Dedifferentiated amniotic fluid mesenchymal stem cell (primary cell): ENCODE measurements around the gene TRPM2.

Source experiments
- DNase-seq: peaks from one replicate; pipeline ENCODE4 v3.0.0-alpha.2; 2016; ENCODE audit errors: extremely low spot score

Gene TRPM2

GRCh38 chr21:44429894-44430293 lies 76.5 kb downstream of the TRPM2 start:
- DNase-seq = no peak

DNA sequence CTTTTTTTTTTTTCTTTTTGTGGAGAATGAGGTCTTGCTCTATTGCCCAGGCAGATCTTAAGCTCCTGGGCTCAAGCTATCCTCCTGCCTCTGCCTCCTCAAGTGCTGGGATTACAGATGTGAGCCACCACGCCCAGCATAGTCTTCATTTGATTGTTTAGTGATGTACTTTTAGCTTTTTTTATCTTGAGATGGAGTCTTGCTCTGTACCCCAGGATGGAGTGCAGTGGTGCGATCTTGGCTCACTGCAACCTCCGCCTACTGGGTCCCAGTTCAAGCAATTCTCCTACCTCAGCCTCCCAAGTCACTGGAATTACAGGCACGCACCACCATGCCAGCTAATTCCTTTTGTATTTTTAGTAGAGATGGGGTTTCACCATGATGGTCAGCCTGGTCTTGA lies 77.9 kb downstream of the TRPM2 start:
- DNase-seq = no peak

DNA sequence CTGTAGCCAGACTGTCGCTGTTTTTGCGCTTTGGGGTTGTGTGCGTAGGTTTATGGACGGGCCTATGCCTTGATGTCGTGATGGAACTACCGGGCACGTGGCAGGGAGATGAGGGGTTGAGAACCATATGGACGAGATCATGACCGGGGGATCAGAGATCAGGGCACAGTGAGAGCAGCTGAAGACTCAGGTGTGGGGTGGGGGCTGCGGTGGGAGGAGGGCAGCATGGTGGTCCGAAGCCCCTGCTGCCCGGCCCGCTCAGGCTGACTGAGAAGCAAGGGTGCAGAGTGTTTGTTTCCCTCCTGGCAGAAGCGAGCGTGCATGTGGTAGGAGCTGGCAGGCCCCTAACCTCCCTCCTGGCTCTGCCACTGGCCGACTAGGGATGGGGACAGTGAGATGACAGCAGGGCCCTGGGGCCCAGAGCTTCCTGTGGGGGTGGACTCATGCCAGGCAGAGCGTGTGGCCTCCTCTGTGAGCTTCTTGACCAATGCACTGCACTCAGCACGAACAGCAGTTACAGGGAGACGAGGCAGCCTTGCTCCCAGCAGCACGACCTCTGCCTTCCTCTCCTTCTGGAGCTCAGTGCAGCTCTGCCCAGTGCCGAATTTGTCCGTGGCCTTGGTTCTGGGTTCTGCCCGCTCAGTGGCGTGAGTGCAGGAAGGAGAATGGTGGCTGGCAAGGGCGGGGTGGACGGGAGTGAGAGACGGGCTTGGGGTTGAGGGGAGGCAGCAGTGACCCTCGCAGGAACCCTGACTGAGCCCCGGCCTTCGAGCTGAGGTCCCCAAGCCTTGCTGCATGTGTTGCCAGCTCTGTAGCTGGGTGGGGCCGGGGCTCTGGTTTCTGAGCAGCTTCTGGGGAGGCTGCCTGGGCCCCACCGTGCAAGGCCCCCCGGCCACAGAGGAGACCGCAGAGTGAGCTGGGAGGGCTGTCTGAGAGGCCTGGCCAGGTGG lies 79.7 kb downstream of the TRPM2 start:
- DNase-seq = no peak

DNA sequence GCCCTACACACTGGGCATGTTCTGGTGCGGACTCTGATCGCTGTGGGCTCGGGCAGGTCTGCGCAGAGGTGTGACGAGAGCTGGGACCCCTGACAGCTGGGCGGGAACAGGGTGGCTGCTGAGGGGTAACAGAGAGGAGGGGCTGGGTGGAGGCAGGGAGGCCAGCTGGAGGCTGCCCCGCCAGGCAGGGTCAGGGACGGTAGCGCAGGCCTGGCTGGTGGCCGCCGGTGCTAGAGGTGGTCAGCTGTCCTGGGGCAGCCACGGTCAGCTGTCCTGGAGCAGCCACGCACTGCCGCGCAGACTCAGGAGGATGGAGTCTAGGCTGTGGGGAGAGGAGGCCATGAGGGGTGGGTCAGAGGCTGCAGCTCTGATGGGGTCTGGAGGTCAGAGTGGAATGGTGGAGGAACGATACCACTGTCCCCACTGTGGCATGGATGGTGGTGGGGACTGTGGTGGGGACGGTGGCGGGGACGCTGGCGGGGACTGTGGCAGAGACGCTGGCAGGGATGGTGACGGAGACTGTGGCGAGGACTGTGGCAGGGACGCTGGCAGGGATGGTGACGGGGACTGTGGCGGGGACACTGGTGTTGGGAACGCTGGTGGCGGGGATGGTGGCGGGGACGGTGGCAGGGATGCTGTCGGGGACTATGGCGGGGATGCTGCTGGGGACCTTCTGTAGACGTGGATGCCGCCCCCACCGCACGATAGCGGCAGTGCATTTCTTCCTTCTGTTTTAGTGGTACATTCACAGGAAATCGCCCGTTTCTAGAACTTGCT lies 80.6 kb downstream of the TRPM2 start:
- DNase-seq = no peak

- DNase-seq = no peak
Measured at GRCh38 chr21:44434568-44434925, 81.1 kb downstream of the TRPM2 start.

DNA sequence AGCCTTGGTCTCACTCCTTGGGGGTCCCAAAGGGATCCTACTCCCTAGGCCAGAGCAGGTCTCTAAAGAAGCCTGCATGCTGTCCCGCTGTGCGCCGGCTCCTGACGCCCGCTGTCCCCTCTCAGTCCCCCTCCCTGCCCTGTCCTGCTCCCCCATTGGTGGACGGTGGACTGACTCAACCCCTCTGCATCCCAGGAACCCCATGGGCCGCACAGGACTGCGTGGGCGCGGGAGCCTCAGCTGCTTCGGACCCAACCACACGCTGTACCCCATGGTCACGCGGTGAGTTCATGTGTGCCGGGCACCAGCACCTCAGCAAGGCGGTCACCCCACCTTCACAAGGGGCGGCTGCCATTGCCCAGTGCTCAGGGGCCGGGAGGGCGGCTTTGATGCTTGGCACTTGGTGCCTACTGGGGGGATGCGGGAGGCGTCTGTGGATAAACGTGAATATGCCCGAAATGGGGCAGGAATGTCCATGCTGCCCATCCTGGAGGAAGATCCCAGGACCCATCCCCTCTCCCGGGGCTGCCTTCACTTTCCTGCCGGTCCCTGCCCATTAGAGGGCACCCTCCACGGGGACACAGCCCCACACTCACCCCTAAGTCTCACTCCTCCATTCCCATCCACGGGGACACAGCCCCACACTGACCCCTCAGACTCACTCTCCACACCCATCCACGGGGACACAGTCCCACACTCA lies 81.7 kb downstream of the TRPM2 start:
- no peak for DNase-seq

- no peak for DNase-seq
Measured at GRCh38 chr21:44436111-44436611, 82.7 kb downstream of the TRPM2 start.

- no peak for DNase-seq
Measured at GRCh38 chr21:44436958-44437357, 83.5 kb downstream of the TRPM2 start.

GRCh38 chr21:44437371-44437695 lies 83.9 kb downstream of the TRPM2 start:
- no peak for DNase-seq

DNA sequence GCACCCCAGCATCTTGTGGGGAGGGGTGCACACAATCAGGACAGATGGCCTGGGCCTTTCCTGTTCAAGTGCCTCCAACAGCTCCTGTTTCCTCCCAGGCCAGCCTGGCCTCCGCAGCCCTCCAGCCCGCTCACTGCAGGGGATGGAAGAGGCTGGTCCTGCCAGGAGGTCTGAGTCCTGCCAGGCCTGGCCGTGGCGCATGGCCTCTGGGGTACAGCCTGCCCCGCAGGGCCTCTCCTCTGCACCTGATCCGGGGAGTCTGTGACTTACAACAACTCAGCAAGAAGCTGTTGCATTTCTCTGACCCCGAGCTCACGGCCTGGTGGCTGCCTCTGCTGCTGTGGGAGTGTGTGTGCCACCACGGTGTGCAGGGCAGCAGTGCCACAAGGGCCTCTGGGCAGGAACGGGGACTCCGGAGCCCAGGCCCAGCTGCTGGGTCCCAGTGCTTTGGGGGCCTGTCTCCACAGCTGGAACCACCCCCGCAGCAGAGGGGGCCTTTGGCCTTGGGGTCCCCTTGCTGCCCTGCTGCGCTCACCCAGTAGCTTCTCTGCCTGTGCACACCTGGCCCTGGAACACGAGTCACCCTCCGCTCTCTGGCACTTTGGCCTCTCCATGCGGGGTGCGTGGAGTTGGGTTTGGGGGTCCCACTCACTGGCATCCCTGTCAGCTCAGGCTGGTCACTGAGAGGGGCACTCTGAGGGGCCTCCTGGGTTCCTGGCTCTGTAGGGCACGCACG lies 84.4 kb downstream of the TRPM2 start:
- DNase-seq = no peak

- no peak for DNase-seq
Measured at GRCh38 chr21:44438531-44439210, 85.2 kb downstream of the TRPM2 start.

DNA sequence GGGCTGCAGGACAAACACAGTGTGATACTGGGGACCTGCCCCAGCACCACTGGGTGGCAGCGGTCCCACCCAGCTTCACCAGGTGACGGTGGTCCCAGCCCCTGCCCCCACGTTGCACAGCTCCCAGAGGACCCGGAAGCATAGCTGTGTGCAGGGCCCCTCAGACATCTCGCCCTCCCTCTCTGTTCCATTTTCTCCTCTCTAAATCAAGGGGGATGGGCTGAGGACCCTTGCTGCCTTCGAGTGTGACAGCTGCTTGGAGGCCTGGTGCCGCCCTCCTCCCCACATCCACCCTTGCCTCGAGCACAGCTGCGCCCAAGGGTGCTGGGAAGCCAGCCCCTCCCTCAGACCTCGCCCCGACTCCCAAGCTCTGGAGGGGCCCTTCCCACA lies 85.8 kb downstream of the TRPM2 start:
- DNase-seq = no peak

DNA sequence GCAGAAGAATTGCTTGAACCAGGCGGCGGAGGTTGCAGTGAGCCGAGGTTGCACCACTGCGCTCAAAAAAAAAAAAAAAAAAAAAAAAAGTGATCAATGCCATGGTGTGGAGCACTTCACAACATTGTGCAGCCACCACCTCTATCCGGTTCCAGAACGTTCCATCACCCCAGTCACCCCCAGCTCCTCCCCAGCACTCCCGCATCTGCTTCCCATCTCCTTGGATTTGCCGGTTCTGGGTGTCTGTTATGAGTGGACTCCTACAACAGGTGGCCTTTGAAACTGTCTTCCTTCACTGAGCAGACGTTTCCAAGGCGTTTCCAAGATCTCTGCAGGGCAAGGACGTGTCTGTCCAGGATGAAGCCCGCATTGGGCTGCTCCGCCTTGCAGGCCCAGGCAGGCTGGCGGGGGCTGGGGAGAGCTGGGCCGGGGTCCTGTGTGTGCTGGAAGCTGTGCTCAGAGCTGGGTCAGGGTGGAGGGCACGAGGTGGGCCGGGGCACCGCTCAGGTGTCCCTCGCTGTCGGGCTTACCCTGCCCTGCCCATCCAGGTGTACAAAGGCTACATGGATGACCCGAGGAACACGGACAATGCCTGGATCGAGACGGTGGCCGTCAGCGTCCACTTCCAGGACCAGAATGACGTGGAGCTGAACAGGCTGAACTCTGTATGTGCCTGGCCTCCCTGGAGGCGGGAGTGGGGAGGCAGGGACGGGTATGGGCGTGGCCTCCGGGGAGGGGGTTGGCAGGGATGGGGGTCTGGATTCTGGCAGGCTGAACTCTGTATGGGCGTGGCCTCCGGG lies 87.0 kb downstream of the TRPM2 start:
- no peak for DNase-seq

DNA sequence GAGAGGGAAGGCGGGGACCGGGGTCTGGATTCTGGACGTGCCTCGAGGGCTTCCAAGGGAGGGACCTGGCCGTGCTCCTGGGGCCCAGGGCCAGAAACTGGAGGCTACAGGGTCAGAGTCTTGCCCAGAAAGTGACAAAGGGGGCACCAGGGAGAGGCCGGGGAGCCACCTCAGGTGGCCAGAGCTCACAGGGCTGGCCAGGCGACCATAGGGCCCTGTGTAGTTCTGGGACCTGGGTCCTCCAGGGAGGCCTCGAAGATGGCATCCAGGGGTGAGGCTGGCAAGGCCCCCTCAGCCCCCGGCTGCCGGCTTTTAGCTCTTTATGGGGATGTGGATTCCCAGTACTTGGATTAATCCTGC lies 87.6 kb downstream of the TRPM2 start:
- no peak for DNase-seq

DNA sequence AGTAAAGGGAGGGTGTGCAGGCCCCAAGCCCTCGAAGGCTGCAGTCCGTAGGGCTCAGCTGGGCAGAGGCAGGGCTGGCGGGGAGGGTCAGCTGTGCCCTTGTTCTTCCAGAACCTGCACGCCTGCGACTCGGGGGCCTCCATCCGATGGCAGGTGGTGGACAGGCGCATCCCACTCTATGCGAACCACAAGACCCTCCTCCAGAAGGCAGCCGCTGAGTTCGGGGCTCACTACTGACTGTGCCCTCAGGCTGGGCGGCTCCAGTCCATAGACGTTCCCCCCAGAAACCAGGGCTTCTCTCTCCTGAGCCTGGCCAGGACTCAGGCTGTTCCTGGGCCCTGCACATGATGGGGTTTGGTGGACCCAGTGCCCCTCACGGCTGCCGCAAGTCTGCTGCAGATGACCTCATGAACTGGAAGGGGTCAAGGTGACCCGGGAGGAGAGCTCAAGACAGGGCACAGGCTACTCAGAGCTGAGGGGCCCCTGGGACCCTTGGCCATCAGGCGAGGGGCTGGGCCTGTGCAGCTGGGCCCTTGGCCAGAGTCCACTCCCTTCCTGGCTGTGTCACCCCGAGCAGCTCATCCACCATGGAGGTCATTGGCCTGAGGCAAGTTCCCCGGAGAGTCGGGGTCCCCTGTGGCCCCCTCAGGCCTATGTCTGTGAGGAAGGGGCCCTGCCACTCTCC lies 88.3 kb downstream of the TRPM2 start:
- DNase-seq = no peak

- no peak for DNase-seq
Measured at GRCh38 chr21:44442266-44443125, 89.1 kb downstream of the TRPM2 start.

DNA sequence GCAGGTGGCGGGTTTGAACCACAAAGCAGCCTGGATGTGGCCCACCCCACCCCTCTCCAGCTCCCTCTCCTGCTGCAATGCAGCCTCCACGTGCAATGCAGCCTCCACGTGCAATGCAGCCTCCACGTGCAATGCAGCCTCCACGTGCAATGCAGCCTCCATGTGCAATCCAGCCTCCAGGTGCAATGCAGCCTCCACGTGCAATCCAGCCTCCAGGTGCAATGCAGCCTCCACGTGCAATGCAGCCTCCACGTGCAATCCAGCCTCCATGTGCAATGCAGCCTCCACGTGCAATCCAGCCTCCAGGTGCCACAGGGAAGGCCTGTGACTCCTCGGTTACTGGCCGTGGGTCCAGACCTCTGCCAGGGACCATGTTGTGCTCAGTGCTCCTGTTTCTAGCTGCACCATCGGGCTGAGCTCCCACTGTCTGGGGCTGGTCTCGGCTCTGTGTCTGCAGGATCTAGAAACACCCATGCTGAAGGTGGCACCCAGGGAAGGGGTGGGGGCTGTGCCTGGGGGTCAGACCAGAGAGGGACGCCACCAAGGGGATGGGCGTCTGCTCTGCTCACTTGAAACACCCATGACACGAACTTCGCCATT lies 90.0 kb downstream of the TRPM2 start:
- DNase-seq = no peak

- DNase-seq = no peak
Measured at GRCh38 chr21:44443891-44444285, 90.5 kb downstream of the TRPM2 start.
